ENCODE data around the gene FNBP1. TPM values are rescaled to one million over a fixed set of nuclear protein-coding genes. Genes with fewer than 3 reads are reported as not detected.

The FNBP1 gene
- total RNA-seq, 1 experiment from 2014 or later: 36.5 TPM

DNA sequence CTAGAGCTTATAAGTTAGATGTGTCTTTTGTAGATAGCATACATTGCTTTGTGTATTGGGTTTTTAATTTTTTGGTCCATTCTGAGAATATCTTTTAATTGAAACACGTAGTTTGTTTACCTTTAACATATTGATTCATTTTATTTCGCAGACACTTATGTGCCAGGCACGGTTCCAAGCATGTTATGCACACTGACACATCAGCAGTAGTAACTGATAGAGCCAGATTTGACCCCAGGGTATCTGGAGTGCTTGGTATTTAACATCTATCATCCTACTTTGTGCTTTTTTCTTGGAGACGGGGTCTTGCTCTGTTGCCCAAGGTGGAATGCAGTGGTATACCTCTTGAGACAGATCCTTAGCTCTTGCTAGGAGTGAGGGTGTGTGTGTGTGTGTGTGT is 135.8 kb downstream of the FNBP1 start:
- no peak overlapping the region for H3K23ac ChIP-seq (ENCODE audit: insufficient read length, low read depth, low read length)
- H2AK5ac ChIP-seq (ENCODE audit: insufficient read length, low read length): no peak overlapping the region
- no peak overlapping the region for H4K91ac ChIP-seq (ENCODE audit: insufficient read length, low read depth, low read length)
- H3K23me2 ChIP-seq (ENCODE audit: insufficient read length, low read depth, low read length, poor library complexity, severe bottlenecking): no peaks in the 10 kb centered on the region
- no peak overlapping the region for H3K4ac ChIP-seq (ENCODE audit: low read depth, low read length)
- H3K4me2 ChIP-seq (ENCODE audit: insufficient read depth, insufficient read length, low read length): no peak overlapping the region
- H3K27me3 ChIP-seq (ENCODE audit: insufficient read depth, low read length): no peaks in the 10 kb centered on the region
- H3K9me3 ChIP-seq (ENCODE audit: control insufficient read depth, low read depth, low read length): no peaks in the 10 kb centered on the region
- peaks cover 3% of the 10 kb centered on the region; the same call in 1 of the 2 replicates for H3K4me1 ChIP-seq (ENCODE audit: insufficient read depth, low read length)
- Mint-ChIP-seq H3K27me3 (ENCODE audit: low read depth) (no peaks in the 10 kb centered on the region), H3K4me1 (peaks cover 22 to 31% of the 10 kb centered on the region in 2 experiments), H3K36me3 (ENCODE audit: insufficient read depth in 1 of 3, low read depth in 3 of 3) (peaks cover 14 to 25% (median 24%) of the 10 kb centered on the region in 3 experiments), H3K4me3 (no peak overlapping the region; a peak in 1 of 5 replicates), H3K27ac (peak overlapping the region in 1 of 3 experiments; percentile 62; a peak in 1 of 7 replicates), H3K9me3 (peaks cover 3 to 5% of the 10 kb centered on the region in 2 experiments; a peak in 3 of 5 replicates)
- no peak overlapping the region for H2BK5ac ChIP-seq (ENCODE audit: insufficient read length, low read length)
- H3K9ac ChIP-seq (ENCODE audit: extremely low read depth, insufficient read length, low read length): no peak overlapping the region
- no peak overlapping the region for H3K14ac ChIP-seq (ENCODE audit: insufficient read depth, low read length)
- H4K5ac ChIP-seq (ENCODE audit: insufficient read length, low read depth, low read length): no peak overlapping the region
- H4K8ac ChIP-seq (replicated peaks; ENCODE audit: insufficient read length, low read depth, low read length): no peak overlapping the region
- TF ChIP-seq, protein P1, sequence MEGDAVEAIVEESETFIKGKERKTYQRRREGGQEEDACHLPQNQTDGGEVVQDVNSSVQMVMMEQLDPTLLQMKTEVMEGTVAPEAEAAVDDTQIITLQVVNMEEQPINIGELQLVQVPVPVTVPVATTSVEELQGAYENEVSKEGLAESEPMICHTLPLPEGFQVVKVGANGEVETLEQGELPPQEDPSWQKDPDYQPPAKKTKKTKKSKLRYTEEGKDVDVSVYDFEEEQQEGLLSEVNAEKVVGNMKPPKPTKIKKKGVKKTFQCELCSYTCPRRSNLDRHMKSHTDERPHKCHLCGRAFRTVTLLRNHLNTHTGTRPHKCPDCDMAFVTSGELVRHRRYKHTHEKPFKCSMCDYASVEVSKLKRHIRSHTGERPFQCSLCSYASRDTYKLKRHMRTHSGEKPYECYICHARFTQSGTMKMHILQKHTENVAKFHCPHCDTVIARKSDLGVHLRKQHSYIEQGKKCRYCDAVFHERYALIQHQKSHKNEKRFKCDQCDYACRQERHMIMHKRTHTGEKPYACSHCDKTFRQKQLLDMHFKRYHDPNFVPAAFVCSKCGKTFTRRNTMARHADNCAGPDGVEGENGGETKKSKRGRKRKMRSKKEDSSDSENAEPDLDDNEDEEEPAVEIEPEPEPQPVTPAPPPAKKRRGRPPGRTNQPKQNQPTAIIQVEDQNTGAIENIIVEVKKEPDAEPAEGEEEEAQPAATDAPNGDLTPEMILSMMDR (conservative IDR thresholded peaks at IDR 0.05): no peak
- H3K27ac ChIP-seq (ENCODE audit: insufficient read length, low read depth, low read length): no peak overlapping the region
- DNase-seq: no peak
- no peak overlapping the region for H2BK15ac ChIP-seq (ENCODE audit: low read depth, low read length)
- H3K18ac ChIP-seq (ENCODE audit: insufficient read length, low read depth, low read length): no peak overlapping the region
- no peak overlapping the region for H2BK12ac ChIP-seq (ENCODE audit: insufficient read length, low read depth, low read length)
- H2BK20ac ChIP-seq (ENCODE audit: low read depth, low read length, poor library complexity, severe bottlenecking): no peak overlapping the region
- H3T11ph ChIP-seq (ENCODE audit: low read length): no peak overlapping the region
- H2AFZ ChIP-seq (ENCODE audit: low read length): no peak overlapping the region
- no peaks in the 10 kb centered on the region for H4K20me1 ChIP-seq (ENCODE audit: control insufficient read depth, insufficient read depth, insufficient read length)
- H3K79me2 ChIP-seq (ENCODE audit: insufficient read depth, low read length): no peaks in the 10 kb centered on the region
- WGBS (ENCODE audit: extremely low coverage, insufficient read length, low lambda C conversion rate): no CpG with 5 or more reads among the region's 4 CpGs
- no peaks in the 10 kb centered on the region for H3K79me1 ChIP-seq (ENCODE audit: insufficient read depth, low read depth, low read length, poor library complexity, severe bottlenecking)
- H2BK120ac ChIP-seq (ENCODE audit: low read depth, low read length, poor library complexity, severe bottlenecking): no peak overlapping the region
- H3K56ac ChIP-seq (ENCODE audit: insufficient read length, low read depth, low read length): no peak overlapping the region
